ENCODE data around the gene ARHGEF33. TPM values are rescaled to one million over a fixed set of nuclear protein-coding genes. Genes with fewer than 3 reads are reported as not detected.
"Not testable (repeated sequence)": the region's sequence is repeated elsewhere in the genome, so short reads cannot be mapped to it uniquely, and the experiment has no call there.

ARHGEF33 gene
- total RNA-seq, 1 experiment from 2014 or later, result not detected

DNA sequence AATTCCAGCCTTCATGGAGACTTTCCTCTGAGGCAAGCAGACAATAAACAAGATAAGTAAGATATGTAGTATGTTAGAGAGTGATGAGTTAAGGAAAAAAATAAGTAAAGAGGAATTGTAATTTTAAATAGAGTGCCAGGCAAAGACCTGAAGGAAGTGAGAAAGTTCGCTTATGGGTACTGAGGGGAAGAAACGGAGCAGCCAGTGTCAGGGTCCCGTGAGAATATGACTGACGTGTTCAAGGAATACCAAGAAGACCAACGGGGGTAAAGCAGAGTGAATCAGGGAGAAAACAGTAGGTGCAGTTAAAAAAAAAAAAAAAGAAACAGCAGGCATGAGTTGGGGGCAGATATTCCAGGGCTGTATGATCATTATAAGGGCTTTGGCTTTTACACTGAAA, 45.1 kb downstream of the ARHGEF33 start:
- DNase-seq, result no peak
- Histone ChIP-seq H3K27ac (no peak overlapping the region), H3K4me1 (no peaks in the 10 kb centered on the region), H3K4me3 (no peak overlapping the region), H3K9me3 (replicated peaks) (no peaks in the 10 kb centered on the region), H3K27me3 (peaks cover 12% of the 10 kb centered on the region), H3K36me3 (no peaks in the 10 kb centered on the region)

- H3K27me3 ChIP-seq, result peaks cover 9% of the 10 kb centered on the region
- no peaks in the 10 kb centered on the region for H3K4me1 ChIP-seq
- no peak for DNase-seq
- H3K36me3 ChIP-seq, result no peaks in the 10 kb centered on the region
- H3K9me3 ChIP-seq (replicated peaks), result no peaks in the 10 kb centered on the region
- no peak overlapping the region for H3K4me3 ChIP-seq
- no peak overlapping the region for H3K27ac ChIP-seq
Measured at GRCh38 chr2:38935568-38936172, 46.0 kb downstream of the ARHGEF33 start.

DNA sequence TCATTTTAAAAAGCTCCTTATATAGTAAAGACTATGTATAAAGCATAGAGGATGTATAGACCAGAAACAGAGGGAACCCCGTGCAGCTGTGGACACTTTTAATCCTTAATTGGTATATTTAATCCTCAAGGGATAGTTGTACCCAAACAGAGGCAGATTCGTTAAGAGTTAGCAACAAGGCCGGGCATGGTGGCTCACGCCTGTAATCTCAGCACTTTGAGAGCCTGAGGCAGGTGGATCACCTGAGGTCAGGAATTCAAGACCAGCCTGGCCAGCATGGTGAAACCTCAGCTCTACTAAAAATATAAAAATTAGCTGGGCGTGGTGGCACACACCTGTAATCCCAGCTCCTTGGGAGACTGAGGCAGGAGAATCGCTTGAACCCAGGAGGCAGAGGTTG, 46.8 kb downstream of the ARHGEF33 start:
- not testable (repeated sequence) for H3K4me3 ChIP-seq; H3K4me1 ChIP-seq; H3K36me3 ChIP-seq; DNase-seq; H3K9me3 ChIP-seq (replicated peaks); H3K27me3 ChIP-seq; H3K27ac ChIP-seq

DNA sequence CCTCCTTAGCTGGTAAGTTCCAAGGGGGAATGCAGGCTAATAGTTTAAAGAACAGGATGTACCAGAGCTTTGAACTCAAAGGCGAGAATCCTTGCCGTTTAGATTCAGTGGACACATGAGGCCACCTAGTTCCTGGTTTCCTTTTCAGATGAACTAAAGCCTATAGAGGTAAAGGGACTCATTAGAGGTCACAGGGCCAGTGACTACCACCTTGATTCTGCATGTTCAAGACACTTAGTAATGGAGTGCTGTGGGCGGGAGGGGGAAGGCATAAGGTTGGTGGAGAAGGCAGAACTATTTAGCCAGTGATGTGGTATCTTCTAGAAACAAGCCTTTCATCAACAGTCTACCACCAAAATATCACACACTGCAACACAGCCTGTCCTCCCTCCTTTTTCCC, 47.9 kb downstream of the ARHGEF33 start:
- H3K9me3 ChIP-seq (replicated peaks), result no peaks in the 10 kb centered on the region
- H3K27me3 ChIP-seq, result peaks cover 3% of the 10 kb centered on the region; the same call in 1 of the 2 replicates
- H3K4me3 ChIP-seq, result no peak overlapping the region
- DNase-seq, result no peak
- H3K27ac ChIP-seq, result no peak overlapping the region
- no peaks in the 10 kb centered on the region for H3K4me1 ChIP-seq
- H3K36me3 ChIP-seq, result no peaks in the 10 kb centered on the region

GRCh38 chr2:38940746-38941145, 51.1 kb downstream of the ARHGEF33 start:
- Histone ChIP-seq H3K4me3 (no peak overlapping the region), H3K36me3 (no peaks in the 10 kb centered on the region), H3K27ac (no peak overlapping the region), H3K4me1 (no peaks in the 10 kb centered on the region), H3K9me3 (replicated peaks) (no peaks in the 10 kb centered on the region), H3K27me3 (peaks cover 3% of the 10 kb centered on the region; the same call in 1 of the 2 replicates)
- no peak for DNase-seq

DNA sequence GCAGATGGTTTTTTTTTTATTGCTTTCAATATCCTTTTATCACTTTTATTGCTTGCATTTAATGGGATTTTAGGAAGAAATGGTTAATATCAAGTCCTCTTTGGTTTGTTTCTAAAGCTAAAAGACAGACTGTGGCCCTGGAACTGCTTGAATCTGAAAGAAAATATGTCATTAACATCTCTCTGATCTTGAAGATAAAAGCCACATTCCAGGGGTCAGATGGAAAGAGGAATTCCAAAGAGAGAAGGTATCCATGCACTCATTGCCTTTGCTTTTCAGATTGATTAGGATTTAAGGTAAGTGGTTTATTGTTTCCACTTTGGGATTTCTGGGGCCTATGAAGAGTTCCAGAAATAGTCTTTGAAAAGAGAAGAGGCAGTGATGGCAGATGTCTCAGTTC, 54.1 kb downstream of the ARHGEF33 start:
- Histone ChIP-seq H3K4me1 (no peaks in the 10 kb centered on the region), H3K27me3 (0 out of 2 replicates have a peak, but pooled peaks cover under 1% of the 10 kb centered on the region), H3K36me3 (no peaks in the 10 kb centered on the region), H3K27ac (no peak overlapping the region), H3K4me3 (no peak overlapping the region), H3K9me3 (replicated peaks) (no peaks in the 10 kb centered on the region)
- DNase-seq, result no peak

DNA sequence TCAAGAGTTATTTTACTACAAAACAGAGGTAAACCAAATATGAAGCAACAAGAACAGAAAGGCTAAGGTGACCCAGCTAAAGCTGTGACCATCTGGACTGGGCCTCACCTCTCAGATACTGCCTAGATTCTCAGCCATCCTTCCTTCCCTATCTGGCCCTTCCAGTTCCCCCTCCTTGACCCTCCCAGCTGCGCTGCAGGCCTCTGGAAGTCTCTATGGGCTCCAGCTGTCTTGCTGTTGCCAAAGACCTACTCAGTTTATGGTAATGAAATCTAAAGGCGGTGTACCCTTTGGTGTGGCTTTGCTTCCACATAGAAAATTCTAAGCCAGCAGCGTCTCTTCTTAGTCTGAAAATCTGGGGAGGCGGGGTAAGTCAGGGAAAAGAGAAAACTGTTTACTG, 55.7 kb downstream of the ARHGEF33 start:
- DNase-seq, result peak in 1 of 2 experiments; percentile 17
- Histone ChIP-seq H3K9me3 (replicated peaks) (no peaks in the 10 kb centered on the region), H3K27me3 (no peaks in the 10 kb centered on the region), H3K27ac (no peak overlapping the region), H3K4me1 (no peaks in the 10 kb centered on the region), H3K4me3 (no peak overlapping the region), H3K36me3 (no peaks in the 10 kb centered on the region)

DNA sequence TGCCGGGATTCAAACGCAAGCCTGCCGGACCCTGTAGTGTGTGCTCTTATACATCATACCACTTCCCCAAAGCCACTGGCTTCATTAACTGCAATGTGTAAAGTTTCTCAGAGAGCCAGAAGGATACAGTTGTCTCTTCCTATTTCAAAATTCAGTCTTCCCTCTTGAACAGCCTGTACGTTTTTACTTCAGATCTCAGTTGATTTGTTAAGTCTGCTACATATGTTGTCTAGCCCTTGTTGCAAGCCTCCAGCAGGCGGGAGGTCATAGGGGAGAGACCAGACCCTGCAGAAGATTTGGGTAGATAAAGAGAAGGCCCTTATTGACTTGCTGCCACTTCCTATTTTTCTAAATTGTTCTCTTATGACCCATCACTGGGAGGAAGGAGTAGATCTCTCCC, 56.2 kb downstream of the ARHGEF33 start:
- H3K4me1 ChIP-seq, result no peaks in the 10 kb centered on the region
- H3K27me3 ChIP-seq, result no peaks in the 10 kb centered on the region
- H3K9me3 ChIP-seq (replicated peaks), result no peaks in the 10 kb centered on the region
- no peak overlapping the region for H3K4me3 ChIP-seq
- no peaks in the 10 kb centered on the region for H3K36me3 ChIP-seq
- DNase-seq, result no peak
- no peak overlapping the region for H3K27ac ChIP-seq

- Histone ChIP-seq H3K36me3 (no peaks in the 10 kb centered on the region), H3K4me3 (no peak overlapping the region), H3K27me3 (no peaks in the 10 kb centered on the region), H3K4me1 (no peaks in the 10 kb centered on the region), H3K9me3 (replicated peaks) (no peaks in the 10 kb centered on the region), H3K27ac (no peak overlapping the region)
- peak; percentile 77 to 90 for DNase-seq
Measured at GRCh38 chr2:38947241-38948239, 57.9 kb downstream of the ARHGEF33 start.

DNA sequence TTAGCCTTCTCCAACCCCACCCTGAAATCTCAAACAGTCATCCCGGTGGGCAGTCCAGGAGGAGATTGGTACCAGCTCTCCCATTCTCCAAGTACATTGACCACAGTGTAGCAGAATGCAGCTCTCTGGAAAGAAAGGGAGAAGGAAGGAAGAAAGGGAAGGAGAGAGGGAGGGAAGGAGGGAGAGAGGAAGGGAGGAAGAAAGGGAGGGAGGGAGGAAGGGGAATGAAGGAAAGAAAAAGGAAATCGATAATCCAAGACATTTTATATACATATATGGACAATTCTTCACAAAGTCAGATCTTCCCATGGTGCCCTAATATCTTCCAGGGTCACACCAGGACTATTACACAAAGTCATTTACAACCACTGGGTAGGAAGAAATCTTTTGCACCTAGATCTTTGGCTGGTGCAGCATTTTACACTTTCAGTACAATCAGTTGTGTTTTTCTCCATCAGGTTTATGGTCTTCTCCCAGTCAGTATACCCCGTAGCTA, 58.8 kb downstream of the ARHGEF33 start:
- DNase-seq, result no peak
- Histone ChIP-seq H3K27ac (no peak overlapping the region), H3K4me3 (no peak overlapping the region), H3K4me1 (no peaks in the 10 kb centered on the region), H3K9me3 (replicated peaks) (no peaks in the 10 kb centered on the region), H3K27me3 (no peaks in the 10 kb centered on the region), H3K36me3 (no peaks in the 10 kb centered on the region)

GRCh38 chr2:38948995-38949394, 59.3 kb downstream of the ARHGEF33 start:
- H3K4me3 ChIP-seq, result no peak overlapping the region
- H3K4me1 ChIP-seq, result no peaks in the 10 kb centered on the region
- no peaks in the 10 kb centered on the region for H3K36me3 ChIP-seq
- no peak overlapping the region for H3K27ac ChIP-seq
- no peaks in the 10 kb centered on the region for H3K9me3 ChIP-seq (replicated peaks)
- DNase-seq, result no peak
- no peaks in the 10 kb centered on the region for H3K27me3 ChIP-seq

DNA sequence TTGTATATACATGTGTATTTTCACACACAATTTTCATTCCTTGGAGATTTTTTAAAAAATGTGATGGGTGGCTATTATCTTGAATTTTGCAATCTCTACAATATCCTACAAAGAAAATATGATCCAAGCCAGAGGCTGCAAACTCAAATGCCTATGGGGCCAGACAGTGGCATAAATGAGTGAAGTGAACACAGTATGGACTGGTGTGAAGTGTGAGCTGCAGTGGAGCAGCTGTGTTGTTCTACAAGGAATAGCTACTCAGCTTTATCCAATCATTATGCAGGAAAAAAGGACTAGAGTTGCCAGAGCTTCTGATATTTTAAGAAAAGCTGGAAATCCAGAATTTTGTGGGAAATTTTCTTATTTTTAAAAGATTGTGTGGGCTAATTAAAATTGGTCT, 62.1 kb downstream of the ARHGEF33 start:
- Histone ChIP-seq H3K9me3 (replicated peaks) (0 out of 2 replicates have a peak, but pooled peaks cover 3% of the 10 kb centered on the region), H3K27ac (no peak overlapping the region), H3K4me1 (no peaks in the 10 kb centered on the region), H3K4me3 (no peak overlapping the region), H3K27me3 (no peaks in the 10 kb centered on the region), H3K36me3 (no peaks in the 10 kb centered on the region)
- DNase-seq, result no peak

DNA sequence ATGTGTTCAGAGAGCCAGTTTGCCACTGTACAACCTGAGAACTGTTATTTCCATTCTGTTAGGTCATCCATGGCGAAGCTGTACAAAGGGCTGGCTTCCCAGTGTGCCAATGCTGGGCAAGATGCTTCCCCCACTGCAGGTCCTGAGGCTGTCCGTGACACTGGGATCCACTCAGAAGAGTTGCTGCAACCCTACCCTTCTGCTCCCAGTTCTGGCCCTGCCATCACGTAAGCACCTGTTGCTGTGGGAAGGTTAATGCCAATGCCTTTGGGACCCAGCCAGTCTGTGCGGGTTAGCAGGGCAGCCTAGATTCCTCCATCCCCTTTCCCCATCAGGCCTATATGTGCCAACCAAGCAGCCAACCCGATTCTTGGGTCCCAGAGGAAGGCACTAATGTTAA, 68.3 kb downstream of the ARHGEF33 start:
- Histone ChIP-seq H3K9me3 (replicated peaks) (peaks cover 3% of the 10 kb centered on the region; the same call in 1 of the 2 replicates), H3K27me3 (no peaks in the 10 kb centered on the region), H3K36me3 (no peaks in the 10 kb centered on the region), H3K4me3 (no peak overlapping the region), H3K27ac (no peak overlapping the region), H3K4me1 (no peaks in the 10 kb centered on the region)
- DNase-seq, result no peak

DNA sequence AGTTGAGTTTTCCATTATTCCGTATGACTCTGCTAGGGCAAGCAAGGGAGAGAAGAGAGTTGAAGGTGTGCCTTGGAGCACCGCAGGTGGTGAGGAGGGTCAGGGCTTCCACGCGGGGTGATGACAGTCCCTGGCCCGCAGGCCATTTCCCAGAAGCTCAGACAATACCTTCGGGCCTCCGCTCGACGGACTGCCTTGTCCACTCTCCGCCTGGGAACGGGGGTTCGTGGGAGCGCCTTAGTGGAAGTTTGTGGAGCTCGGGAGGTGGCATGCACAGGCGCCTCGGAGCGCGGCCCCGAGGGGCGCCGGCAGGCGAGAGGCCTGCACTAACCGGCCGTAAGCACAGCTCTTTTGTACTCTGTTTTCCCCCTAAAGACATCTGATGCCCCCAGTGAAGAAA, 69.8 kb downstream of the ARHGEF33 start:
- H3K27ac ChIP-seq, result no peak overlapping the region
- no peak overlapping the region for H3K4me3 ChIP-seq
- H3K4me1 ChIP-seq, result no peaks in the 10 kb centered on the region
- H3K36me3 ChIP-seq, result no peaks in the 10 kb centered on the region
- no peaks in the 10 kb centered on the region for H3K27me3 ChIP-seq
- peaks cover 3% of the 10 kb centered on the region; the same call in 1 of the 2 replicates for H3K9me3 ChIP-seq (replicated peaks)
- no peak for DNase-seq

- Histone ChIP-seq H3K27me3 (no peaks in the 10 kb centered on the region), H3K9me3 (replicated peaks) (peaks cover under 1% of the 10 kb centered on the region; the same call in 1 of the 2 replicates), H3K36me3 (no peaks in the 10 kb centered on the region), H3K4me3 (no peak overlapping the region), H3K27ac (no peak overlapping the region), H3K4me1 (no peaks in the 10 kb centered on the region)
- no peak for DNase-seq
Measured at GRCh38 chr2:38959938-38960608, 70.4 kb downstream of the ARHGEF33 start.

Measured in SJCRH30 (cell line).